ENCODE results near the gene RASAL2. TPM values are rescaled to one million over a fixed set of nuclear protein-coding genes. Genes with fewer than 3 reads are reported as not detected.

The RASAL2 gene
- total RNA-seq, 2 donors from 2014 or later, result 9.9 to 20.4 TPM

GRCh38 chr1:178520803-178521202 lies 426.9 kb downstream of the RASAL2 start:
- no peaks in the 10 kb centered on the region for H3K9me3 ChIP-seq
- no peaks in the 10 kb centered on the region for H3K4me1 ChIP-seq
- WGBS, 2 donors, result 94 to 99% methylated on average over 10 to 11 of the region's 11 CpGs
- no peak overlapping the region for H3K4me3 ChIP-seq
- no peak overlapping the region for H3K27ac ChIP-seq
- ATAC-seq, result no peak
- intact Hi-C loops (cut with DNase I), result no loop called here
- TF ChIP-seq CTCF (IDR thresholded peaks at IDR 0.05) (no peak), POLR2A (IDR thresholded peaks at IDR 0.05) (no peak)
- no peaks in the 10 kb centered on the region for H3K36me3 ChIP-seq (replicated peaks in 1 of 2; ENCODE audit: insufficient read depth in 1 of 2, low read depth in 2 of 2)
- no peaks in the 10 kb centered on the region for H3K27me3 ChIP-seq
- no peak for DNase-seq

DNA sequence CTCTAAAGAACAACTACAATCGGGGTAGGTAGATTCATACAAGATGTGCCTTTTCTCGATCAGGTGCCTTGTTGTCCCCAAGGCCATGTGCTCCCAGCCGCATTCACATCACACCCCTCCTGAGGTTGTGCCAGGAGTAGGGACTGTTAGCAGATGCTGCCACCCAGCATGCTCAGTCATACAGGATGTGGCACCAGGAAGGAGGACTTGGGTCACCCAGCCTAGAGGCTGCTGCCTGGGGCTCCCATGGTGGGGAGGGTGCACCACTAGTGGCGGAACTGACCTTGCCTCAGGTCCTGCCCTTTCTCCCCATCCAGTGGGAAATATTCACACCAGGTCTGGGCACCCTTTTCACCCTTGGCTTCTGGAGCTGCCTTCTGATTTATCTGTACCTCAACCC lies 427.3 kb downstream of the RASAL2 start:
- no peak for TF ChIP-seq POLR2A (IDR thresholded peaks at IDR 0.05)
- no peak for TF ChIP-seq CTCF (IDR thresholded peaks at IDR 0.05)
- intact Hi-C loops (cut with DNase I), result no loop called here
- no peaks in the 10 kb centered on the region for H3K27me3 ChIP-seq
- H3K36me3 ChIP-seq (replicated peaks in 1 of 2; ENCODE audit: insufficient read depth in 1 of 2, low read depth in 2 of 2), result no peaks in the 10 kb centered on the region
- H3K4me1 ChIP-seq, result no peaks in the 10 kb centered on the region
- H3K27ac ChIP-seq, result no peak overlapping the region
- DNase-seq (no peak), ATAC-seq (no peak)
- 90 to 94% methylated on average over 3 to 4 of the region's 4 CpGs for WGBS, 2 donors
- no peaks in the 10 kb centered on the region for H3K9me3 ChIP-seq
- H3K4me3 ChIP-seq, result no peak overlapping the region

DNA sequence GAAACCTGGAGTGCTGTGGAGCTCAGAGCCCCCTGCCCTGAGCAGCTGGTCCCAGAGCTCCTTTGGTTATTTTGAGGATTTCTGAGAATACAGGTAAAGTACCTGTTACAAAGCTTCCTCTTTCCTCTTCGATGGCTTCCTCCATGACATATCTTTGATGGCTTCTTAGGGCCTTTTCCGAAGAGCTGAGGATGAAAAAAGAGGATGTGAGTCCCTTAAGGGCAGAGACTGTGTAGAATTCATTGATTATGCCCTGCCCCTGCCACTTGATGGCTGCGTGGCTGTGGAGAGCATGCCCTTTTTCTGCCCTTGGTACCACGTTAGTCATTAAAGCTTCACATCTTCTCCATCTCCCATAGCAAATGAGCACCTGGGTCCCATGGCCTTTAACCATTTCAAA lies 433.2 kb downstream of the RASAL2 start:
- intact Hi-C loops (cut with DNase I), result no loop called here
- 73 to 88% methylated on average over 4 of the region's 4 CpGs for WGBS, 2 donors
- H3K9me3 ChIP-seq, result no peaks in the 10 kb centered on the region
- ATAC-seq, result no peak
- H3K27ac ChIP-seq, result no peak overlapping the region
- H3K4me1 ChIP-seq, result peaks cover 4% of the 10 kb centered on the region
- H3K36me3 ChIP-seq (replicated peaks in 1 of 2; ENCODE audit: insufficient read depth in 1 of 2, low read depth in 2 of 2), result no peaks in the 10 kb centered on the region
- no peak overlapping the region for H3K4me3 ChIP-seq
- DNase-seq, result no peak
- H3K27me3 ChIP-seq, result no peaks in the 10 kb centered on the region
- TF ChIP-seq POLR2A (IDR thresholded peaks at IDR 0.05) (no peak), CTCF (IDR thresholded peaks at IDR 0.05) (no peak)

- WGBS, 2 donors, result 72 to 82% methylated on average over 10 of the region's 10 CpGs
- Histone ChIP-seq H3K27ac (no peak overlapping the region), H3K36me3 (replicated peaks in 1 of 2; ENCODE audit: insufficient read depth in 1 of 2, low read depth in 2 of 2) (no peaks in the 10 kb centered on the region), H3K9me3 (no peaks in the 10 kb centered on the region), H3K4me3 (no peak overlapping the region), H3K4me1 (peaks cover 9% of the 10 kb centered on the region), H3K27me3 (no peaks in the 10 kb centered on the region)
- no peak for ATAC-seq
- no peak for DNase-seq
- TF ChIP-seq CTCF (IDR thresholded peaks at IDR 0.05) (no peak), POLR2A (IDR thresholded peaks at IDR 0.05) (no peak)
- intact Hi-C loops (cut with DNase I), result no loop called here
These were observed 434.5 kb downstream of the RASAL2 start for GRCh38 chr1:178528228-178528952.

DNA sequence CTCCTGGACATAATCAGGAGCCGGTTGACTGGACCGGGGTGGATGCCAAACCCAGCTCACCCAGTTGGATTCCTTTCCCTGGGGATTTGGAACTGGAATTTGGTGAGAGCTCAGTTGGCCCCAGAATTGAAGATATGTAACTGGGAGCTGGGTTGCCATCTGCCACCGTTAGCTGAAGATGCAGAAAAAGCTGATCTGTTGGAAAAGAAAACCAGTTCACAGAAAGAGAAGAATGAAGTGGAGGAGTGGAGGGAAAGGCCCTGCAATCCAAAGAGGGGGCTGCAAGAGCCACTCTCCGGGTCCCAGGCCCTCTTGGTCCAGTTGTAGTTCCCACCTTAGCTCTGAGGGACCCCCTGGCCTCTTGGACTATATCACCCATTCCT lies 435.0 kb downstream of the RASAL2 start:
- TF ChIP-seq POLR2A (IDR thresholded peaks at IDR 0.05), result no peak
- no peak for TF ChIP-seq CTCF (IDR thresholded peaks at IDR 0.05)
- 75 to 78% methylated on average over 4 of the region's 4 CpGs for WGBS, 2 donors
- H3K9me3 ChIP-seq, result no peaks in the 10 kb centered on the region

More for the DNA sequence above, 435.0 kb downstream of the RASAL2 start:
- Histone ChIP-seq H3K36me3 (replicated peaks in 1 of 2; ENCODE audit: insufficient read depth in 1 of 2, low read depth in 2 of 2) (no peaks in the 10 kb centered on the region), H3K27ac (no peak overlapping the region), H3K4me1 (peaks cover 9% of the 10 kb centered on the region), H3K4me3 (no peak overlapping the region), H3K27me3 (no peaks in the 10 kb centered on the region)
- ATAC-seq (no peak), DNase-seq (no peak)
- intact Hi-C loops (cut with DNase I), result no loop called here
